Measurements from ENCODE around the gene SUPT3H. TPM values are rescaled to one million over a fixed set of nuclear protein-coding genes. Genes with fewer than 3 reads are reported as not detected.

The SUPT3H gene
- total RNA-seq, 1 experiment from 2014 or later = 6.4 TPM

GRCh38 chr6:45400021-45400420, 22.3 kb upstream of the SUPT3H start:
- in situ Hi-C loops (cut with HindIII; ENCODE audit: low pct_unique_long_range_greater_than_20kb, low sequenced_read_pairs) = no loop called here
- no peak for DNase-seq (ENCODE audit: low read depth, low spot score)

GRCh38 chr6:45398075-45398813, 20.5 kb upstream of the SUPT3H start:
- DNase-seq (ENCODE audit: low read depth, low spot score) = no peak
- in situ Hi-C loops (cut with HindIII; ENCODE audit: low pct_unique_long_range_greater_than_20kb, low sequenced_read_pairs) = no loop called here

GRCh38 chr6:45394586-45395095, 16.9 kb upstream of the SUPT3H start:
- in situ Hi-C loops (cut with HindIII; ENCODE audit: low pct_unique_long_range_greater_than_20kb, low sequenced_read_pairs) = no loop called here
- DNase-seq (ENCODE audit: low read depth, low spot score) = no peak

GRCh38 chr6:45388328-45388727, 10.6 kb upstream of the SUPT3H start:
- in situ Hi-C loops (cut with HindIII; ENCODE audit: low pct_unique_long_range_greater_than_20kb, low sequenced_read_pairs) = no loop called here

GRCh38 chr6:45387236-45387635, 9.5 kb upstream of the SUPT3H start:
- in situ Hi-C loops (cut with HindIII; ENCODE audit: low pct_unique_long_range_greater_than_20kb, low sequenced_read_pairs) = no loop called here
- DNase-seq (ENCODE audit: low read depth, low spot score) = no peak

More at GRCh38 chr6:45388328-45388727, 10.6 kb upstream of the SUPT3H start:
- DNase-seq (ENCODE audit: low read depth, low spot score) = no peak

- no peak for DNase-seq (ENCODE audit: low read depth, low spot score)
- in situ Hi-C loops (cut with HindIII; ENCODE audit: low pct_unique_long_range_greater_than_20kb, low sequenced_read_pairs) = no loop called here
Observed at GRCh38 chr6:45386501-45386900, 8.8 kb upstream of the SUPT3H start.

GRCh38 chr6:45382391-45382790, 4.7 kb upstream of the SUPT3H start:
- no peak for DNase-seq (ENCODE audit: low read depth, low spot score)
- in situ Hi-C loops (cut with HindIII; ENCODE audit: low pct_unique_long_range_greater_than_20kb, low sequenced_read_pairs) = no loop called here

- DNase-seq (ENCODE audit: low read depth, low spot score) = no peak
- in situ Hi-C loops (cut with HindIII; ENCODE audit: low pct_unique_long_range_greater_than_20kb, low sequenced_read_pairs) = no loop called here
Observed at GRCh38 chr6:45378334-45378926, 696 bp upstream of the SUPT3H start.

- no peak for DNase-seq (ENCODE audit: low read depth, low spot score)
Observed at GRCh38 chr6:45377043-45377553, 636 bp downstream of the SUPT3H start.

GRCh38 chr6:45376310-45377042, 1.3 kb downstream of the SUPT3H start:
- in situ Hi-C loops (cut with HindIII; ENCODE audit: low pct_unique_long_range_greater_than_20kb, low sequenced_read_pairs) = no loop called here
- DNase-seq (ENCODE audit: low read depth, low spot score) = no peak

More at GRCh38 chr6:45377043-45377553, 636 bp downstream of the SUPT3H start:
- in situ Hi-C loops (cut with HindIII; ENCODE audit: low pct_unique_long_range_greater_than_20kb, low sequenced_read_pairs) = no loop called here

- DNase-seq (ENCODE audit: low read depth, low spot score) = no peak
- in situ Hi-C loops (cut with HindIII; ENCODE audit: low pct_unique_long_range_greater_than_20kb, low sequenced_read_pairs) = no loop called here
Observed at GRCh38 chr6:45375449-45375848, 2.3 kb downstream of the SUPT3H start.

- no peak for DNase-seq (ENCODE audit: low read depth, low spot score)
- in situ Hi-C loops (cut with HindIII; ENCODE audit: low pct_unique_long_range_greater_than_20kb, low sequenced_read_pairs) = no loop called here
Observed at GRCh38 chr6:45371924-45372573, 5.7 kb downstream of the SUPT3H start.

- in situ Hi-C loops (cut with HindIII; ENCODE audit: low pct_unique_long_range_greater_than_20kb, low sequenced_read_pairs) = no loop called here
Observed at GRCh38 chr6:45369870-45370269, 7.9 kb downstream of the SUPT3H start.

GRCh38 chr6:45367999-45368398, 9.7 kb downstream of the SUPT3H start:
- in situ Hi-C loops (cut with HindIII; ENCODE audit: low pct_unique_long_range_greater_than_20kb, low sequenced_read_pairs) = no loop called here
- DNase-seq (ENCODE audit: low read depth, low spot score) = no peak

More at GRCh38 chr6:45369870-45370269, 7.9 kb downstream of the SUPT3H start:
- DNase-seq (ENCODE audit: low read depth, low spot score) = no peak

- in situ Hi-C loops (cut with HindIII; ENCODE audit: low pct_unique_long_range_greater_than_20kb, low sequenced_read_pairs) = no loop called here
- DNase-seq (ENCODE audit: low read depth, low spot score) = no peak
Observed at GRCh38 chr6:45366534-45366933, 11.2 kb downstream of the SUPT3H start.

- in situ Hi-C loops (cut with HindIII; ENCODE audit: low pct_unique_long_range_greater_than_20kb, low sequenced_read_pairs) = no loop called here
- no peak for DNase-seq (ENCODE audit: low read depth, low spot score)
Observed at GRCh38 chr6:45365036-45365435, 12.7 kb downstream of the SUPT3H start.

- in situ Hi-C loops (cut with HindIII; ENCODE audit: low pct_unique_long_range_greater_than_20kb, low sequenced_read_pairs) = no loop called here
- DNase-seq (ENCODE audit: low read depth, low spot score) = no peak
Observed at GRCh38 chr6:45364466-45364865, 13.3 kb downstream of the SUPT3H start.

GRCh38 chr6:45353654-45354053, 24.1 kb downstream of the SUPT3H start:
- no peak for DNase-seq (ENCODE audit: low read depth, low spot score)
- in situ Hi-C loops (cut with HindIII; ENCODE audit: low pct_unique_long_range_greater_than_20kb, low sequenced_read_pairs) = no loop called here
